NAMALWA (cell line): ENCODE results near the gene ESR2.

ENCODE experiments used
- DNase-seq: peaks from one replicate; pipeline ENCODE4 v3.0.0-alpha.2; 2015; ENCODE audit warnings: low spot score

ESR2 gene

GRCh38 chr14:64266239-64266638 is 27.9 kb downstream of the ESR2 start:
- no peak for DNase-seq

- no peak for DNase-seq
Measured at GRCh38 chr14:64265222-64265621, 28.9 kb downstream of the ESR2 start.

- DNase-seq, result no peak
Measured at GRCh38 chr14:64260418-64260817, 33.8 kb downstream of the ESR2 start.

GRCh38 chr14:64255756-64256155 is 38.4 kb downstream of the ESR2 start:
- no peak for DNase-seq

GRCh38 chr14:64253672-64254071 is 40.5 kb downstream of the ESR2 start:
- no peak for DNase-seq

- DNase-seq, result no peak
Measured at GRCh38 chr14:64249363-64249762, 44.8 kb downstream of the ESR2 start.

- DNase-seq, result no peak
Measured at GRCh38 chr14:64248689-64249088, 45.5 kb downstream of the ESR2 start.

- DNase-seq, result no peak
Measured at GRCh38 chr14:64247195-64247594, 47.0 kb downstream of the ESR2 start.

GRCh38 chr14:64246688-64247087 is 47.5 kb downstream of the ESR2 start:
- no peak for DNase-seq

- DNase-seq, result no peak
Measured at GRCh38 chr14:64245491-64245890, 48.7 kb downstream of the ESR2 start.

GRCh38 chr14:64244279-64244678 is 49.9 kb downstream of the ESR2 start:
- no peak for DNase-seq

- no peak for DNase-seq
Measured at GRCh38 chr14:64238631-64239030, 55.5 kb downstream of the ESR2 start.

GRCh38 chr14:64238049-64238448 is 56.1 kb downstream of the ESR2 start:
- no peak for DNase-seq

GRCh38 chr14:64235652-64236640 is 58.2 kb downstream of the ESR2 start:
- peak; percentile 81 for DNase-seq

GRCh38 chr14:64234877-64235651 is 59.1 kb downstream of the ESR2 start:
- peak; percentile 66 for DNase-seq

GRCh38 chr14:64233531-64234190 is 60.5 kb downstream of the ESR2 start:
- DNase-seq, result no peak

- no peak for DNase-seq
Measured at GRCh38 chr14:64232944-64233343, 61.2 kb downstream of the ESR2 start.

GRCh38 chr14:64232095-64232838 is 61.9 kb downstream of the ESR2 start:
- DNase-seq, result no peak

- DNase-seq, result no peak
Measured at GRCh38 chr14:64229489-64229888, 64.7 kb downstream of the ESR2 start.

GRCh38 chr14:64227856-64228255 is 66.3 kb downstream of the ESR2 start:
- DNase-seq, result no peak

GRCh38 chr14:64225151-64225757 is 68.9 kb downstream of the ESR2 start:
- no peak for DNase-seq
